Measurements from ENCODE around the gene FOXO6.

FOXO6 gene

GRCh38 chr1:41317361-41317760 lies 43.9 kb upstream of the FOXO6 start:
- H3K4me3 ChIP-seq (replicated peaks; ENCODE audit: low read depth, low read length) = no peak overlapping the region
- no peak for DNase-seq (ENCODE audit: extremely low read depth, low read depth)
- no peak for TF ChIP-seq CTCF (IDR thresholded peaks at IDR 0.05; ENCODE audit: low read depth, low read length, missing control alignments)

GRCh38 chr1:41318135-41318534 lies 43.1 kb upstream of the FOXO6 start:
- TF ChIP-seq CTCF (IDR thresholded peaks at IDR 0.05; ENCODE audit: low read depth, low read length, missing control alignments) = no peak
- H3K4me3 ChIP-seq (replicated peaks; ENCODE audit: low read depth, low read length) = no peak overlapping the region
- no peak for DNase-seq (ENCODE audit: extremely low read depth, low read depth)

- no peak for TF ChIP-seq CTCF (IDR thresholded peaks at IDR 0.05; ENCODE audit: low read depth, low read length, missing control alignments)
- no peak overlapping the region for H3K4me3 ChIP-seq (replicated peaks; ENCODE audit: low read depth, low read length)
- no peak for DNase-seq (ENCODE audit: extremely low read depth, low read depth)
Measured at GRCh38 chr1:41319106-41319755, 42.0 kb upstream of the FOXO6 start.

GRCh38 chr1:41319807-41320711 lies 41.2 kb upstream of the FOXO6 start:
- TF ChIP-seq CTCF (IDR thresholded peaks at IDR 0.05; ENCODE audit: low read depth, low read length, missing control alignments) = no peak
- no peak for DNase-seq (ENCODE audit: extremely low read depth, low read depth)
- no peak overlapping the region for H3K4me3 ChIP-seq (replicated peaks; ENCODE audit: low read depth, low read length)

- DNase-seq (ENCODE audit: extremely low read depth, low read depth) = no peak
- H3K4me3 ChIP-seq (replicated peaks; ENCODE audit: low read depth, low read length) = no peak overlapping the region
- no peak for TF ChIP-seq CTCF (IDR thresholded peaks at IDR 0.05; ENCODE audit: low read depth, low read length, missing control alignments)
Measured at GRCh38 chr1:41320895-41321676, 40.1 kb upstream of the FOXO6 start.

GRCh38 chr1:41322101-41322661 lies 39.1 kb upstream of the FOXO6 start:
- no peak for TF ChIP-seq CTCF (IDR thresholded peaks at IDR 0.05; ENCODE audit: low read depth, low read length, missing control alignments)
- H3K4me3 ChIP-seq (replicated peaks; ENCODE audit: low read depth, low read length) = no peak overlapping the region
- DNase-seq (ENCODE audit: extremely low read depth, low read depth) = no peak
